ENCODE results near the gene HHAT. TPM values are rescaled to one million over a fixed set of nuclear protein-coding genes. Genes with fewer than 3 reads are reported as not detected.

The HHAT gene
- total and polyA plus RNA-seq, 2 donors (not counting 3 experiments of a cell fraction or from before 2014, with no cell fraction given), result 2.4 to 4.3 TPM

DNA sequence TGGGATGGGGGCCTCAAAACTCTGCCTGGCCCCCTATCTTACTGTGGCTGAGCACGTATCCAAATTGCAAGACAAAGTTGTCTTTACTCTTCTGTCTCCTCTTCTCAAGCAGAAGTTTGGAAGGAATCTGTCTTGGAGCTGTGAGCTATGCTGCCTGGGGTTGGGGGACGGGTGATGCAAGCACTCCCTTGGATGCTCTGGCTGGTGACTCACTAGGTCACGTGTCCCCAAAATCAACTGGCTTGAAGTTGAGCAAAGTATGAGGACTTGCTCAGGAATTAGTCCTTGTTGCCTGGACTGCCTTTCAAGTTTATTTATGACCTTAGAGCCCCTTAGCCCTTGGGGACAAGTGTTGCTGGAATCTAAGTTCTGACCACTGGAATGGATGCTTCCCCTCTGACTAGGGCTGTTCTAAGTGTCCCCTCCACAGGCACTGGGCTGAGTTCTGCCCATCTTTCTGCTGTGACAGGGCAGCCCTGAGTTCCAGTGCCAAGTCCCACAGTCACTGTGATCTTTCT is 269.5 kb downstream of the HHAT start:
- intact Hi-C loops (cut with micrococcal nuclease) (no loop called here), dilution Hi-C loops (cut with MboI; ENCODE audit: extremely low pct_ligation_motif_present, low sequenced_read_pairs) (no loop called here)
- Histone ChIP-seq H3K9me3 (replicated peaks; ENCODE audit: control insufficient read depth, insufficient read depth, low read length) (no peaks in the 10 kb centered on the region), H3K4me3 (replicated peaks in 1 of 3; ENCODE audit: insufficient read depth in 1 of 3, low read depth in 1 of 3, low read length in 3 of 3) (no peak overlapping the region), H3K36me3 (ENCODE audit: control insufficient read depth in 2 of 2, extremely low read depth in 1 of 2, insufficient read depth in 2 of 2, low read length in 2 of 2) (no peaks in the 10 kb centered on the region), H3K9ac (replicated peaks; ENCODE audit: extremely low read depth, insufficient read depth, low read length) (no peak overlapping the region), H3K27ac (ENCODE audit: insufficient read depth, low read depth, low read length) (no peak overlapping the region), H3K4me2 (ENCODE audit: insufficient read depth, low read length) (no peak overlapping the region), H2AFZ (ENCODE audit: low read depth, low read length) (no peak overlapping the region), H3K9me1 (replicated peaks; ENCODE audit: control insufficient read depth, extremely low read depth, insufficient read depth, low read length) (no peaks in the 10 kb centered on the region), H3K27me3 (ENCODE audit: control insufficient read depth in 2 of 2, insufficient read depth in 2 of 2, low read length in 2 of 2) (no peaks in the 10 kb centered on the region), H4K20me1 (replicated peaks; ENCODE audit: control insufficient read depth, extremely low read depth, insufficient read depth, low read length) (no peaks in the 10 kb centered on the region), H3K79me2 (ENCODE audit: control insufficient read depth, insufficient read depth, low read length) (no peaks in the 10 kb centered on the region), H3K4me1 (ENCODE audit: control insufficient read depth, extremely low read depth, insufficient read depth, low read length) (no peaks in the 10 kb centered on the region)
- POLR2A ChIA-PET, result no interaction called here
- FAIRE-seq (no peak), DNase-seq (ENCODE audit: low read depth, low spot score) (no peak)
- no TSS peak for BruUV-seq (replicated peaks)
- TF ChIP-seq JUN (IDR thresholded peaks at IDR 0.05; ENCODE audit: borderline replicate concordance, insufficient read depth, insufficient read length, low read depth), result no peak
- TF ChIP-seq, protein P1, sequence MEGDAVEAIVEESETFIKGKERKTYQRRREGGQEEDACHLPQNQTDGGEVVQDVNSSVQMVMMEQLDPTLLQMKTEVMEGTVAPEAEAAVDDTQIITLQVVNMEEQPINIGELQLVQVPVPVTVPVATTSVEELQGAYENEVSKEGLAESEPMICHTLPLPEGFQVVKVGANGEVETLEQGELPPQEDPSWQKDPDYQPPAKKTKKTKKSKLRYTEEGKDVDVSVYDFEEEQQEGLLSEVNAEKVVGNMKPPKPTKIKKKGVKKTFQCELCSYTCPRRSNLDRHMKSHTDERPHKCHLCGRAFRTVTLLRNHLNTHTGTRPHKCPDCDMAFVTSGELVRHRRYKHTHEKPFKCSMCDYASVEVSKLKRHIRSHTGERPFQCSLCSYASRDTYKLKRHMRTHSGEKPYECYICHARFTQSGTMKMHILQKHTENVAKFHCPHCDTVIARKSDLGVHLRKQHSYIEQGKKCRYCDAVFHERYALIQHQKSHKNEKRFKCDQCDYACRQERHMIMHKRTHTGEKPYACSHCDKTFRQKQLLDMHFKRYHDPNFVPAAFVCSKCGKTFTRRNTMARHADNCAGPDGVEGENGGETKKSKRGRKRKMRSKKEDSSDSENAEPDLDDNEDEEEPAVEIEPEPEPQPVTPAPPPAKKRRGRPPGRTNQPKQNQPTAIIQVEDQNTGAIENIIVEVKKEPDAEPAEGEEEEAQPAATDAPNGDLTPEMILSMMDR (IDR thresholded peaks at IDR 0.05; ENCODE audit: extremely low read depth in 1 of 2, insufficient read depth in 1 of 2, low read depth in 1 of 2, low read length in 2 of 2), result no peak
- CTCF ChIA-PET, result no interaction called here

DNA sequence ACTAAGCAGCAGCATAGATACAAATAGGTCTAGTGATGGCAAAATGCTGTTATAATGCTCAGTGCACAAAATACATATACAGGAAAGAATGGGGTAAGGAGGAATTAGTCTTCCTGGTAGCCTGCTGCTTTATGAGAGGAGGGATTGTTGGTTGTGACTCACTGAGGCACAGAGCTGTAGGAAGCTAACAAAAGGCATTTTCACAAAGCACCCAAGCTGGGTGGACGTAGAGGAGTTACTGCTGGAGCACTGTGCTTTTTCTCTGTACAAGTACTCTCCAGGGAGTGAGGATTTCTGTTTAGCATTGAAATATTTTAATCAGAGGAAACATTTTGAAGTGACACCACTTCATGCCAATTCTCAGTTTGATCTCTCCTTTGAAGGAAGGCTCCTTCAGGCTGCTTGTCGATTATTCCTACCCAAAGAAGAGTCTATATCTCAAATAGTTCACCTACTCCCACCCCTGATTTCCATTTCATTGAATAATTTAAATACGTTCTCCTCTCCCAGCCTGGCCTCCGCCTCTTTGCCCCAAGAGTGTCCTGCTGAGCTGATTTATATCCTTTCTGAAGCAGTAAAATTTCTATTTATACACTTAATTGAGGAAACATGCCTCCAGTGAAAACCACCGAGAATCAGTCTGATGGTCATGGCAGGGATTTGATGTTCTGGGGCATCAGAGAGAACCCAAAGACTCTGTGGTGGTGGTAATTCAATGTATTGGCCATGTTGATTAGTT is 271.9 kb downstream of the HHAT start:
- Histone ChIP-seq H3K4me3 (replicated peaks in 1 of 3; ENCODE audit: insufficient read depth in 1 of 3, low read depth in 1 of 3, low read length in 3 of 3) (no peak overlapping the region), H3K36me3 (ENCODE audit: control insufficient read depth in 2 of 2, extremely low read depth in 1 of 2, insufficient read depth in 2 of 2, low read length in 2 of 2) (no peaks in the 10 kb centered on the region), H3K9me3 (replicated peaks; ENCODE audit: control insufficient read depth, insufficient read depth, low read length) (no peaks in the 10 kb centered on the region), H3K27me3 (ENCODE audit: control insufficient read depth in 2 of 2, insufficient read depth in 2 of 2, low read length in 2 of 2) (no peaks in the 10 kb centered on the region), H3K27ac (ENCODE audit: insufficient read depth, low read depth, low read length) (no peak overlapping the region), H2AFZ (ENCODE audit: low read depth, low read length) (no peak overlapping the region), H3K4me2 (ENCODE audit: insufficient read depth, low read length) (no peak overlapping the region), H3K79me2 (ENCODE audit: control insufficient read depth, insufficient read depth, low read length) (no peaks in the 10 kb centered on the region), H3K9ac (replicated peaks; ENCODE audit: extremely low read depth, insufficient read depth, low read length) (no peak overlapping the region), H3K9me1 (replicated peaks; ENCODE audit: control insufficient read depth, extremely low read depth, insufficient read depth, low read length) (no peaks in the 10 kb centered on the region), H4K20me1 (replicated peaks; ENCODE audit: control insufficient read depth, extremely low read depth, insufficient read depth, low read length) (no peaks in the 10 kb centered on the region), H3K4me1 (ENCODE audit: control insufficient read depth, extremely low read depth, insufficient read depth, low read length) (no peaks in the 10 kb centered on the region)
- dilution Hi-C loops (cut with MboI; ENCODE audit: extremely low pct_ligation_motif_present, low sequenced_read_pairs) (no loop called here), intact Hi-C loops (cut with micrococcal nuclease) (no loop called here)
- CTCF ChIA-PET, result no interaction called here
- TF ChIP-seq FOS (IDR thresholded peaks at IDR 0.05; ENCODE audit: borderline replicate concordance, insufficient read depth, low read length) (no peak), POLR2A (IDR thresholded peaks at IDR 0.05; ENCODE audit: low read depth, low read length) (no peak), MYC (IDR thresholded peaks at IDR 0.05; ENCODE audit: low read depth, low read length) (no peak), GATA2 (IDR thresholded peaks at IDR 0.05; ENCODE audit: insufficient read depth, insufficient read length, low read depth, low read length) (no peak), POLR2AphosphoS5 (IDR thresholded peaks at IDR 0.05; ENCODE audit: insufficient read depth, low read depth, low read length) (no peak), JUN (IDR thresholded peaks at IDR 0.05; ENCODE audit: borderline replicate concordance, insufficient read depth, insufficient read length, low read depth) (no peak), EZH2 (IDR thresholded peaks at IDR 0.05; ENCODE audit: borderline replicate concordance, low read depth, low read length, severe bottlenecking) (no peak)
- TF ChIP-seq, protein P1 (IDR thresholded peaks at IDR 0.05; ENCODE audit: extremely low read depth in 1 of 2, insufficient read depth in 1 of 2, low read depth in 1 of 2, low read length in 2 of 2), result no peak
- TF ChIP-seq, protein P2, sequence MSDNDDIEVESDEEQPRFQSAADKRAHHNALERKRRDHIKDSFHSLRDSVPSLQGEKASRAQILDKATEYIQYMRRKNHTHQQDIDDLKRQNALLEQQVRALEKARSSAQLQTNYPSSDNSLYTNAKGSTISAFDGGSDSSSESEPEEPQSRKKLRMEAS (IDR thresholded peaks at IDR 0.05; ENCODE audit: insufficient read depth, insufficient read length), result no peak
- no TSS peak for BruUV-seq (replicated peaks)
- FAIRE-seq (no peak), DNase-seq (ENCODE audit: low read depth, low spot score) (no peak)
- POLR2A ChIA-PET, result no interaction called here
